ENCODE data around the gene ANKMY1. TPM values are rescaled to one million over a fixed set of nuclear protein-coding genes. Genes with fewer than 3 reads are reported as not detected.

ANKMY1 gene
- total and polyA plus RNA-seq, 2 of the 13 experiments (the other 11 are each of a cell fraction or from before 2014, with no cell fraction given), result 11.7 to 18.8 TPM

DNA sequence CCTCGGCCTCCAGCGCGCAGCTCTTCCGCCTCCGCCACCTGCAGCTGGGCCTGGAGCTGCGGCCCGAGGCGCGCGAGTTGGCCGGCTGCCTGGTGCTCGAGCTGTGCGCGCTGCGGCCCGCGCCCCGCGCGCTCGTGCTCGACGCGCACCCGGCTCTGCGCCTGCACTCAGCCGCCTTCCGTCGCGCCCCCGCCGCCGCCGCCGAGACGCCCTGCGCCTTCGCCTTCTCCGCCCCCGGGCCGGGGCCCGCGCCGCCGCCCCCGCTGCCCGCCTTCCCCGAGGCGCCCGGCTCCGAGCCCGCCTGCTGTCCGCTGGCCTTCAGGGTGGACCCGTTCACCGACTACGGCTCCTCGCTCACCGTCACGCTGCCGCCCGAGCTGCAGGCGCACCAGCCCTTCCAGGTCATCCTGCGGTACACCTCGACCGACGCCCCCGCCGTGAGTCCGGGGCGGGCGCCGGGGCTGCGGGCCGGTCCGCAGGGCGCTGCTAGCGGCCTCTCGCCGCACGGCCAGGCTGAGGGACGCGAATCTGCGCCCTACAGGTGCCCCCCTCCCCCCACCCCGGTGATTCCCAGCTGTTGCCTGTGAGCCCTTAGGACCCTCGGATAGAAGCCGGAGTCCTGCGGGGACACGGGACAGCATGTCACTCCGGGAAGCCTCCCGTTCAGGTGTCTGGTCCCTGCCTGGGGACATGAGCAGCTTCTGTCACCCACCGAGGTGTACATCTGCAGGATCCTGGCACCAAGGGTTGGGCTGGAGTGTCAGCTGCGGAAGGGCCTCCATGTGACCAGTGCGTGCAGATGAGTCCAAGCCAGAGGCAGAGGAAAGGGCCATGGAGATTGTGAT lies 11.1 kb upstream of the ANKMY1 start (continued):
- TF ChIP-seq, protein P1, sequence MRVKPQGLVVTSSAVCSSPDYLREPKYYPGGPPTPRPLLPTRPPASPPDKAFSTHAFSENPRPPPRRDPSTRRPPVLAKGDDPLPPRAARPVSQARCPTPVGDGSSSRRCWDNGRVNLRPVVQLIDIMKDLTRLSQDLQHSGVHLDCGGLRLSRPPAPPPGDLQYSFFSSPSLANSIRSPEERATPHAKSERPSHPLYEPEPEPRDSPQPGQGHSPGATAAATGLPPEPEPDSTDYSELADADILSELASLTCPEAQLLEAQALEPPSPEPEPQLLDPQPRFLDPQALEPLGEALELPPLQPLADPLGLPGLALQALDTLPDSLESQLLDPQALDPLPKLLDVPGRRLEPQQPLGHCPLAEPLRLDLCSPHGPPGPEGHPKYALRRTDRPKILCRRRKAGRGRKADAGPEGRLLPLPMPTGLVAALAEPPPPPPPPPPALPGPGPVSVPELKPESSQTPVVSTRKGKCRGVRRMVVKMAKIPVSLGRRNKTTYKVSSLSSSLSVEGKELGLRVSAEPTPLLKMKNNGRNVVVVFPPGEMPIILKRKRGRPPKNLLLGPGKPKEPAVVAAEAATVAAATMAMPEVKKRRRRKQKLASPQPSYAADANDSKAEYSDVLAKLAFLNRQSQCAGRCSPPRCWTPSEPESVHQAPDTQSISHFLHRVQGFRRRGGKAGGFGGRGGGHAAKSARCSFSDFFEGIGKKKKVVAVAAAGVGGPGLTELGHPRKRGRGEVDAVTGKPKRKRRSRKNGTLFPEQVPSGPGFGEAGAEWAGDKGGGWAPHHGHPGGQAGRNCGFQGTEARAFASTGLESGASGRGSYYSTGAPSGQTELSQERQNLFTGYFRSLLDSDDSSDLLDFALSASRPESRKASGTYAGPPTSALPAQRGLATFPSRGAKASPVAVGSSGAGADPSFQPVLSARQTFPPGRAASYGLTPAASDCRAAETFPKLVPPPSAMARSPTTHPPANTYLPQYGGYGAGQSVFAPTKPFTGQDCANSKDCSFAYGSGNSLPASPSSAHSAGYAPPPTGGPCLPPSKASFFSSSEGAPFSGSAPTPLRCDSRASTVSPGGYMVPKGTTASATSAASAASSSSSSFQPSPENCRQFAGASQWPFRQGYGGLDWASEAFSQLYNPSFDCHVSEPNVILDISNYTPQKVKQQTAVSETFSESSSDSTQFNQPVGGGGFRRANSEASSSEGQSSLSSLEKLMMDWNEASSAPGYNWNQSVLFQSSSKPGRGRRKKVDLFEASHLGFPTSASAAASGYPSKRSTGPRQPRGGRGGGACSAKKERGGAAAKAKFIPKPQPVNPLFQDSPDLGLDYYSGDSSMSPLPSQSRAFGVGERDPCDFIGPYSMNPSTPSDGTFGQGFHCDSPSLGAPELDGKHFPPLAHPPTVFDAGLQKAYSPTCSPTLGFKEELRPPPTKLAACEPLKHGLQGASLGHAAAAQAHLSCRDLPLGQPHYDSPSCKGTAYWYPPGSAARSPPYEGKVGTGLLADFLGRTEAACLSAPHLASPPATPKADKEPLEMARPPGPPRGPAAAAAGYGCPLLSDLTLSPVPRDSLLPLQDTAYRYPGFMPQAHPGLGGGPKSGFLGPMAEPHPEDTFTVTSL (CRISPR knock-in tag; IDR thresholded peaks at IDR 0.05; ENCODE audit: borderline replicate concordance), result no peak
- TF ChIP-seq ZNF331 (CRISPR knock-in tag; IDR thresholded peaks at IDR 0.05), result no peak
- no peak for TF ChIP-seq ETV6 (CRISPR knock-in tag; conservative IDR thresholded peaks at IDR 0.05)
- TF ChIP-seq NFIC (IDR thresholded peaks at IDR 0.05; ENCODE audit: low read length), result no peak
- no peak for TF ChIP-seq RBAK (CRISPR knock-in tag; IDR thresholded peaks at IDR 0.05)
- no peak for TF ChIP-seq ZBTB3 (CRISPR knock-in tag; IDR thresholded peaks at IDR 0.05; ENCODE audit: borderline replicate concordance, low read depth)
- TF ChIP-seq SCMH1 (CRISPR knock-in tag; IDR thresholded peaks at IDR 0.05; ENCODE audit: borderline replicate concordance), result no peak
- no peak for TF ChIP-seq PCBP2 (optimal IDR thresholded peaks at IDR 0.05; ENCODE audit: low read depth, low read length, poor library complexity, severe bottlenecking)
- no peak for TF ChIP-seq ZNF780A (CRISPR knock-in tag; IDR thresholded peaks at IDR 0.05)
- TF ChIP-seq PHF8 (CRISPR knock-in tag; IDR thresholded peaks at IDR 0.05), result peak; percentile 65
- TF ChIP-seq ZNF550 (CRISPR knock-in tag; IDR thresholded peaks at IDR 0.05; ENCODE audit: borderline replicate concordance), result no peak
- no peak for TF ChIP-seq ATF4 (CRISPR knock-in tag; IDR thresholded peaks at IDR 0.05)
- peak; percentile 77; the same call in 1 of the 2 replicates for TF ChIP-seq MAF1 (CRISPR knock-in tag; IDR thresholded peaks at IDR 0.05; ENCODE audit: borderline replicate concordance)
- TF ChIP-seq DBP (CRISPR knock-in tag; IDR thresholded peaks at IDR 0.05; ENCODE audit: not compliant biosample characterization), result no peak
- TF ChIP-seq, protein P2, sequence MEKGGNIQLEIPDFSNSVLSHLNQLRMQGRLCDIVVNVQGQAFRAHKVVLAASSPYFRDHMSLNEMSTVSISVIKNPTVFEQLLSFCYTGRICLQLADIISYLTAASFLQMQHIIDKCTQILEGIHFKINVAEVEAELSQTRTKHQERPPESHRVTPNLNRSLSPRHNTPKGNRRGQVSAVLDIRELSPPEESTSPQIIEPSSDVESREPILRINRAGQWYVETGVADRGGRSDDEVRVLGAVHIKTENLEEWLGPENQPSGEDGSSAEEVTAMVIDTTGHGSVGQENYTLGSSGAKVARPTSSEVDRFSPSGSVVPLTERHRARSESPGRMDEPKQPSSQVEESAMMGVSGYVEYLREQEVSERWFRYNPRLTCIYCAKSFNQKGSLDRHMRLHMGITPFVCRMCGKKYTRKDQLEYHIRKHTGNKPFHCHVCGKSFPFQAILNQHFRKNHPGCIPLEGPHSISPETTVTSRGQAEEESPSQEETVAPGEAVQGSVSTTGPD (CRISPR knock-in tag; IDR thresholded peaks at IDR 0.05), result no peak
- TF ChIP-seq, protein P3, sequence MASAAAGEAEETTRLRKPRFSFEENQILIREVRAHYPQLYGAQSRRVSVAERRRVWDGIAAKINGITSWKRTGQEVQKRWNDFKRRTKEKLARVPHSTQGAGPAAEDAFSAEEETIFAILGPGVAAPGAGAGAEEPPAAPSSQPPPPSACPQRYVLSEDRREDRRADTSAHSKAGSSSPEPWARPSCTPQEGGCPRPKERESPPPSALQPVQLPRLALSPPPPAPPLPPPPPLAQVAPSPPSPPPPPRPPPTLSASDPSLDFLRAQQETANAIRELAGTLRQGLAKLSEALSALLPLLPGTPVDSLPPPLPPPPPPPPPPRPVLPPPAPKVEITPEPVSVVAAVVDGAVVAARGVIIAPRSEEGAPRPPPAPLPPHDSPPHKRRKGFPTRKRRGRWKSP (CRISPR knock-in tag; IDR thresholded peaks at IDR 0.05), result 0 out of 2 replicates have a peak, but pooled peaks have one; percentile 56
- no peak for TF ChIP-seq ISL2 (CRISPR knock-in tag; IDR thresholded peaks at IDR 0.05)
- peak; percentile 47; the same call in 1 of the 2 replicates for TF ChIP-seq TAF1 (CRISPR knock-in tag; IDR thresholded peaks at IDR 0.05)
- TF ChIP-seq U2AF2 (IDR thresholded peaks at IDR 0.05; ENCODE audit: low read depth, low read length), result no peak

Measured in HepG2 (cell line).